Liver (tissue), 9 donors: ENCODE results near the gene TPK1. TPM values are rescaled to one million over a fixed set of nuclear protein-coding genes. Genes with fewer than 3 reads are reported as not detected.

ENCODE experiments used
- DNase-seq: peaks from one replicate; pipeline ENCODE4 v3.0.0-alpha.2; 2017; ENCODE audit warnings: low spot score
- H3K27ac ChIP-seq, 2 donors: one replicate each; pipeline ENCODE4 v1.7.0; 2013; ENCODE audit warnings: inconsistent platforms in 2 of 2, low read length in 2 of 2, control low read depth in 1 of 2, low read depth in 1 of 2, mild to moderate bottlenecking in 1 of 2
- H3K27me3 ChIP-seq, 4 donors: one replicate each; pipeline versions ENCODE4 v1.6.1 to v1.7.0; 2013; ENCODE audit warnings: low read length in 3 of 4, inconsistent platforms in 1 of 4, mild to moderate bottlenecking in 1 of 4, moderate library complexity in 1 of 4; ENCODE audit not compliant: control insufficient read depth in 4 of 4, insufficient read depth in 4 of 4
- H3K36me3 ChIP-seq, 4 donors: one replicate each; pipeline versions ENCODE4 v1.6.1 to v1.7.0; 2013; ENCODE audit warnings: low read length in 3 of 4, mild to moderate bottlenecking in 3 of 4, low read depth in 1 of 4, moderate library complexity in 1 of 4; ENCODE audit not compliant: control insufficient read depth in 4 of 4, insufficient read depth in 3 of 4
- H3K4me1 ChIP-seq, 4 donors: one replicate each; pipeline versions ENCODE4 v1.6.1 to v1.7.0; 2013; ENCODE audit warnings: low read length in 3 of 4, mild to moderate bottlenecking in 3 of 4, moderate library complexity in 1 of 4; ENCODE audit not compliant: control insufficient read depth in 4 of 4, insufficient read depth in 4 of 4
- H3K4me3 ChIP-seq, 3 donors: one replicate each; pipeline versions ENCODE4 v1.6.1 to v1.7.0; 2013; ENCODE audit warnings: low read length in 3 of 3, control low read depth in 1 of 3, low read depth in 1 of 3, mild to moderate bottlenecking in 1 of 3
- H3K9ac ChIP-seq, 2 donors: one replicate each; pipeline ENCODE4 v1.7.0; 2013; ENCODE audit warnings: low read length in 2 of 2, mild to moderate bottlenecking in 2 of 2, moderate library complexity in 2 of 2, control low read depth in 1 of 2, low read depth in 1 of 2
- H3K9me3 ChIP-seq, 4 donors: one replicate each; pipeline versions ENCODE4 v1.6.1 to v1.7.0; 2013; ENCODE audit warnings: low read length in 3 of 4; ENCODE audit not compliant: control insufficient read depth in 4 of 4
- CTCF ChIP-seq: fragments of 150-350 bp; IDR thresholded peaks from 2 replicates; pipeline ENCODE4 v1.5.1; 2017; ENCODE audit warnings: improper control_type of control experiment, low read depth, low read length; ENCODE audit not compliant: missing input control
- FOXA1 ChIP-seq: IDR thresholded peaks from 2 replicates; pipeline ENCODE4 v1.6.1; 2016; ENCODE audit warnings: antibody characterized with exemption
- FOXA2 ChIP-seq: IDR thresholded peaks from 2 replicates; pipeline ENCODE4 v1.6.1; 2016; ENCODE audit warnings: antibody characterized with exemption
- GABPA ChIP-seq, 2 donors: IDR thresholded peaks in 1 of 2; conservative IDR thresholded peaks in 1 of 2; 2 replicates each; pipeline ENCODE4 v1.6.1; 2016; ENCODE audit warnings: antibody characterized with exemption in 2 of 2, mild to moderate bottlenecking in 1 of 2, moderate library complexity in 1 of 2
- HNF4A ChIP-seq, 2 donors: conservative IDR thresholded peaks; 2 replicates each; pipeline ENCODE4 v1.6.1; 2016; ENCODE audit warnings: antibody characterized with exemption in 2 of 2, mild to moderate bottlenecking in 2 of 2
- HNF4G ChIP-seq: IDR thresholded peaks from 2 replicates; pipeline ENCODE4 v1.6.1; 2016; ENCODE audit warnings: antibody characterized with exemption
- MAX ChIP-seq: IDR thresholded peaks from 2 replicates; pipeline ENCODE4 v1.6.1; 2016; ENCODE audit warnings: antibody characterized with exemption
- NR2F2 ChIP-seq: IDR thresholded peaks from 2 replicates; pipeline ENCODE4 v1.6.1; 2016; ENCODE audit warnings: antibody characterized with exemption
- RAD21 ChIP-seq, 2 donors: IDR thresholded peaks; 2 replicates each; pipeline ENCODE4 v1.6.1; 2016; ENCODE audit warnings: antibody characterized with exemption in 2 of 2, mild to moderate bottlenecking in 2 of 2
- REST ChIP-seq: IDR thresholded peaks from 2 replicates; pipeline ENCODE4 v1.6.1; 2016; ENCODE audit warnings: antibody characterized with exemption, mild to moderate bottlenecking
- RXRA ChIP-seq, 2 donors: IDR thresholded peaks; 2 replicates each; pipeline ENCODE4 v1.6.1; 2017 to 2018; ENCODE audit warnings: antibody characterized with exemption in 2 of 2, mild to moderate bottlenecking in 1 of 2
- SP1 ChIP-seq: IDR thresholded peaks from 2 replicates; pipeline ENCODE4 v1.6.1; 2018; ENCODE audit warnings: antibody characterized with exemption, mild to moderate bottlenecking
- YY1 ChIP-seq: IDR thresholded peaks from 2 replicates; pipeline ENCODE4 v1.6.1; 2016; ENCODE audit warnings: antibody characterized with exemption, mild to moderate bottlenecking
- ZBTB33 ChIP-seq: IDR thresholded peaks from 2 replicates; pipeline ENCODE4 v1.6.1; 2016; ENCODE audit warnings: antibody characterized with exemption
- WGBS: extraction: QIAGEN DNeasy Blood & Tissue Kit; methylation state at CpG from one replicate; pipeline ENCODE4 v1.1.7; 2013; 5-methylcytosine and 5-hydroxymethylcytosine counted together
- polyA plus RNA-seq, 2 donors: library from polyadenylated mRNA; stranded (reverse) in 1 of 2; unstranded in 1 of 2; fragments of 200-250 nt in 1 of 2; fragments of >200 nt in 1 of 2; fragmentation: Nextera tagmentation in 1 of 2; extraction: Ambion mirVana in 1 of 2; gene quantifications; one replicate each; pipeline versions ENCODE4 v1.2.1 to v1.2.3, GENCODE V29; 2013 to 2015
- total RNA-seq, 2 donors: library from RNA; depleted of rRNA; stranded (reverse); fragments of >200 nt; gene quantifications; one replicate each; pipeline ENCODE4 v1.2.3, GENCODE V29; 2014
- donor health status: healthy.
- donor health status: healthy.
- donor health status: healthy.
- donor health status: healthy.
- donor health status: healthy.

Gene TPK1
- total and polyA plus RNA-seq, 4 donors: 2.2 to 7.5 (median 3.3) TPM

- Histone ChIP-seq H3K9ac (no peak overlapping the region), H3K27ac (no peak overlapping the region), H3K4me3 (no peak overlapping the region), H3K4me1 (no peaks in the 10 kb centered on the region), H3K9me3 (no peaks in the 10 kb centered on the region), H3K27me3 (no peaks in the 10 kb centered on the region), H3K36me3 (peaks cover 0 to 3% (median 0%) of the 10 kb centered on the region in 4 donors)
- WGBS: 95% methylated on average over 3 of the region's 3 CpGs
- DNase-seq: no peak
- TF ChIP-seq GABPA (IDR thresholded peaks at IDR 0.05 in 1 of 2, conservative IDR thresholded peaks at IDR 0.05 in 1 of 2): no peak
- TF ChIP-seq RAD21 (IDR thresholded peaks at IDR 0.05): no peak
- no peak for TF ChIP-seq MAX
- TF ChIP-seq NR2F2: no peak
- no peak for TF ChIP-seq YY1
- TF ChIP-seq CTCF: no peak
- TF ChIP-seq FOXA2: no peak
- no peak for TF ChIP-seq HNF4A (conservative IDR thresholded peaks at IDR 0.05)
Measured at GRCh38 chr7:144792050-144792449, 43.8 kb downstream of the TPK1 start.

- Histone ChIP-seq H3K4me3 (no peak overlapping the region), H3K27me3 (no peaks in the 10 kb centered on the region), H3K27ac (no peak overlapping the region), H3K9ac (no peak overlapping the region), H3K4me1 (no peaks in the 10 kb centered on the region), H3K36me3 (no peaks in the 10 kb centered on the region), H3K9me3 (no peaks in the 10 kb centered on the region)
- no peak for TF ChIP-seq FOXA2
- TF ChIP-seq NR2F2: no peak
- TF ChIP-seq REST: no peak
- no peak for TF ChIP-seq YY1
- TF ChIP-seq CTCF: no peak
- no peak for TF ChIP-seq FOXA1
- TF ChIP-seq MAX: no peak
- no peak for TF ChIP-seq RAD21 (IDR thresholded peaks at IDR 0.05)
- no peak for TF ChIP-seq ZBTB33
- TF ChIP-seq HNF4G: no peak
- no peak for TF ChIP-seq SP1
- TF ChIP-seq RXRA (IDR thresholded peaks at IDR 0.05): no peak
- no peak for DNase-seq
- WGBS: 68% methylated on average over 2 of the region's 2 CpGs
Measured at GRCh38 chr7:144791488-144791887, 44.4 kb downstream of the TPK1 start.
